Stimulated activated CD8-positive, alpha-beta memory T cell treated with anti-CD3 and anti-CD28 coated beads, Interleukin-7, amount 100 ng/mL, for 1 hour (primary cell): ENCODE measurements around the gene NAPB.

ENCODE experiments used
- DNase-seq, 2 donors: peaks; one replicate each; pipeline ENCODE4 v3.0.0-alpha.2; 2020; ENCODE audit warnings: low read depth in 2 of 2

Gene NAPB

DNA sequence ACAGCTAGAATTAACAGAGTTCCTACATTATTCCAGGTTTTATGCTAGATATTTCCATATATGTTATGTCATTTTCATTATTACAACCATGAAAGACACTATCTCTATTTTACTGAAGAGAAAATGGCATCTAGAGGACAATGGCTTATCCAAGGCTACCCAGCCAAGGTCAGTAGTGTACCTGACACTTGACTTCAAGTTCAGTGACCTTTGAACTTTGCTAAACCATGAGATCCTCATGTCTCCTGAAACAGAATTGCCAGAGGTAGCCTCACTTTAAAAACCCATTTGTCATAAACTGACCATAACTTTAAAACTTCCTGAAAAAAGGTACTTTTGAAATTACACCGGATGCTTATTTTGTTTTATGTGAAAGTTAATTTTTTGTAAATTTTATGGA, 14.4 kb downstream of the NAPB start:
- no peak for DNase-seq

DNA sequence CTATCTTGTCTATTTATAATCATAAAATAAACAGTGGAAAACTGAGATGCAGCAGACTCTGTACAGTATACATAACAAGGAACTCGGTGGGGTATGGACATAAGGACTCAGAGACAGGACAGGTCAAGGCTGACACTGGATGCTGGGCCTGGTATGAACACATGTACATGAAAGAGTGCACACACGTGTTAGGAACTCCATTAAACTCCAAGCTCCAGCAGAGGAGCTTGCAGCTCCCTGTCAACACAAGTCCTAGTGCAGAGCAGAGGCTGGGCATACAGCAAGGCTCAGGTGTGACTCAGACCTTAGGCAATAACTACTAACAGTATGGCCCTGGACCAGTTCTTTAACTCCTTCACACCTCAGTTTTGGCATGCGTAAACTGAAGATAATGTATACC, 17.1 kb downstream of the NAPB start:
- no peak for DNase-seq

DNA sequence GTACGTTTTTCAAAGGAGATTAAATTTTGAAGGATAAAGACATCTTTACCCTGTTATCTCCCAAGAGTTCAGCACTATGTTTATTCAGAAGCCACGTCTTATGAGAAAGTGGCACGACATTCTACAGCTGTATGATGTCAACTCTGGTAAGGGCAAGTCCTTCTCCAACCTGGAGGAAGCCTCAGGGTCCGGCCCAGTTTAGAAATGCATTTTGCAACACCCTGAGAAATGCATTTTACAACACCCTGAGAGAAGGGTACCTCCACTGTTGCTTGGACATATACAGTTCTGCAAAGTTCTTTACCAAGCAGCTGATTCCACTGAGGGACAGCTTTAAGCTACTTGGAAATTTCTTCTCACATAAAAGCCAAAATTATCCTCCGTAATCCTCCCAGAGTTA, 17.5 kb downstream of the NAPB start:
- no peak for DNase-seq

GRCh38 chr20:23401051-23401450, 20.2 kb downstream of the NAPB start:
- DNase-seq, result no peak

DNA sequence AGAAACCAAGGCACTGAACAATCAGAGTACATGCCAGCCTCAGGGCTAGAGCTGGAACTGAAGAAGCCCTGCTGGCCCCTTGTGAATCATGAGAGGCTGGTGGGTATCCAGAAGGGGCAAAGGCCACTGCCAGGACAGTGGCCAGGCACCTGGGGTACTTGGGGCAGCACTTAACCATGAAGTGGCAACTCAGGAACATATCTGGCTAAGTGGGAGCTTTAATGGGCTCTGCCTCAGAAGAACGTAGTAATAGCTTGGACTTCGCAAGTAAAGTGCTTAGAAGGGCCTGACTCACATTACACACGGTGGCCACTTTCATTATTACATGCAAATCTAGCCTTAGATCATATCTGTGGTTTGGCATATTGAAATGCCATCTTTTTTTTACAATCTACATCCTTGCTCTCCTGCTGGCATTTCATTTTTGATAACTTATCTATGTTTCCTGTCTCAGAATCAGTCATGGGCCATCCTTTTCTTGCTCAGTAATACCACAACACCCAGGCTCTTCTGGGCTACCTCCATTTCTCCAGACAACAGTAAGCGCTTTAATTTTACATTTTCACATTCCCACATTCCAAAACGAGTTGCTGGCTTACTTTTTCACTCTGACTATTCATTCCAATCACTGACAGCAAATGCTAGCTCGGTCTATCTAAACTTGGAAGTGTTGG, 21.6 kb downstream of the NAPB start:
- DNase-seq, result no peak

- no peak for DNase-seq
Observed at GRCh38 chr20:23397961-23398360, 23.3 kb downstream of the NAPB start.

DNA sequence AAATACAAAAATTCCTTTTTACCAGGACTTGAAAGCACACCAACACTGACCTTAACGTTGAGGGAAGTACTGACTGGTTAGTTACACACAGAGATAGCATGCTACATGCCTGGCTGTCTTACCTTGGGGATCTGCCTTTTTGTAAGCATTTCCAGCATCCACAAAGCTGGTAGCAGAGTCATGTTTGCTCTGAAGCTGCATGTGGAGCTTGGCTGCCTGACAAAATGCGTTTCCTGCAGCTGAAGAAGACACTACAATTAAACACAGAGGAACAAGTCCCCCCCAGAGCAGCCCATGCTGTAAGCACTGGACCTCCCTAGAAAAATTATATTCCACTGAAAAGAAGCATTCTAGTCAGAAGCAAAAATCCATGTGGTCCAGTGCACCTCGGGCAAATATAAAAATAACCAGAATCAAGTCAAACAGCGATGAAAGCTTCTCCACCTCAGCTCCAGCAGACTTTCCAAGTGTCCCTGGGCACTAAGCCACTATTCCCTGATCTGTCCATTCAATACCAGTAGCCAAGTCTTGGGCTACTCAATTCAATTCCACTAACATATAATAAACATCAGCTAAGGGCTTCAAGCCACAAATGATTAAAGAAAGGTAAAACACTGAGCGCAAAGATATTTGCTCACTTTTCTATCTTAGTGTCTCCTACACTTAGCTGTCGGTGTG, 24.2 kb downstream of the NAPB start:
- DNase-seq, result no peak

DNA sequence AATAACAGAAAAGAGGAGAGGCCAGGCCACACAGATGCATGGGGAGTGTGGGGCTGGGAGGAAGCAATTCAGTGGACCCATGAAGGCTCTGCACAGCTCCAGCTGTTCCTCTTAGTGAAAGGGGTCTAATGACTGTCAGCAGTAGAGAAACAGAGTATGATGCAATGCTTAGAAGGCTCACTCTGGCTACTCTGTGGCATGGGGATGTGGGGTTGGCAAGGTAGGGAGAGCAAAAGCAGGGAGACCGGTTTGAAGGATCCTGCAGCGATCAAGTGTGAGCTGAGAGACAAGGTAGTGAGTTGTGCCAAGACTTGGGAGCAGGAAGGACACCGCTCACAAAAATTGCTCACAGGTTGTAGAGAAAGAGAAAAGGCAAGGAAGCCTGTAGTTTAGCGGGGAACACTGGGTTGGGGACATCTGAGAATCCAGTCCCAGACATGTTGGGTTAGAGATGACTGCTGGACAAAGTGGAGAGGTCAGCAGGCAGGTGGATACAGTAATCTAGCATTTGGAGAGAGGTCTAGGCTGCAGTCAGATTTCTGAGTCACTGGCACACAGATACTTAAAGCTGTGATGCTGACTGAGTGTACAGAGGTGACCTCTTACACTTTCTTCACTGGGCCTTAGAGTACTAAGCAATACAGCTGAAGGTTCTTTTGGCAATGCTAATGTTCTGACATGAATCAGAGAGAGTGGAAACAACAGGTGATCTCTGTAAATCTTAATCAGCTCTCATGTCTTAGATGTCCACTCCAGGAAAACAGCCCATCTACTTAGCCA, 27.1 kb downstream of the NAPB start:
- DNase-seq, result no peak

- DNase-seq, result no peak
Observed at GRCh38 chr20:23391707-23392310, 29.5 kb downstream of the NAPB start.

GRCh38 chr20:23390091-23390774, 31.1 kb downstream of the NAPB start:
- DNase-seq, result no peak

- DNase-seq, result no peak
Observed at GRCh38 chr20:23387118-23387443, 34.2 kb downstream of the NAPB start.

- DNase-seq, result no peak
Observed at GRCh38 chr20:23386304-23387117, 34.8 kb downstream of the NAPB start.

GRCh38 chr20:23381876-23382275, 39.4 kb downstream of the NAPB start:
- DNase-seq, result no peak

DNA sequence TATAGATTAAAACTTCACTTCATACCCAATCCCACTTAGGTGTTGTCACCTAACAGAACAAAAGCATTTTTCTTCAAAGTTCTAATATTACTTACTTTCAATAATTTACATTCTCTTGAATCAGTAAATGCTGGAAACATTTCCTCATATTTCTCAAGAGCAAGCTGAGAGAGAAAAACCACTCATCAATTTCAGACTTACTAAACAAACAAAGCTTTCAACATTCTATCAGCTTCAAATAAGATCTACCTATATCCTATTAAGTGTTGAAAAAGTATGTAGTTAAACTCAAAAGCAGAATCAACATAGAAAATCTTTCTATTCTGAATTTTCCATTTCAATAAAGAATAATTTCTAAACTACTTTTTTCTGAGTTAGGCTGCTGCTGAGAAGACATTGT, 41.5 kb downstream of the NAPB start:
- DNase-seq, result no peak

GRCh38 chr20:23375827-23376226, 45.5 kb downstream of the NAPB start:
- no peak for DNase-seq

DNA sequence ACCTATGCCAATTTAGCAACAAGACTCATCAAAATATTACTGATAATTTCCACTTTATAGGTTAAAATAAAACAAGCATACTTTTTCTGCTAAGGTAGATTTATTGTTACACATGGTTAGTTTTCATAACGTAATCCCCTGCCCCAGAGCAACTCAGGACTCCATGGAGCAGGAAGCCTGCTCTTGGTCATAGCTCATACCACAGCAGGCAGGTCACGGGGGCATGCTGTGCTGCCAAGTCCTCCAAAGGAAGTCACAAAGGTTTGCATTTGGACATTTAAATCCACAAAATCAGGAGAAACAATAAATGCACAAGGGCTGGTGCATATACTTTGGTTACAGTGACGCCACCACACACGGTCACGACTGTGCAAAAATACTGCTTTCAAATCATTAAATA, 46.8 kb downstream of the NAPB start:
- DNase-seq, result no peak

- DNase-seq, result no peak
Observed at GRCh38 chr20:23371496-23371895, 49.8 kb downstream of the NAPB start.

- DNase-seq, result no peak
Observed at GRCh38 chr20:23370873-23371272, 50.4 kb downstream of the NAPB start.

- no peak for DNase-seq
Observed at GRCh38 chr20:23370274-23370673, 51.0 kb downstream of the NAPB start.

DNA sequence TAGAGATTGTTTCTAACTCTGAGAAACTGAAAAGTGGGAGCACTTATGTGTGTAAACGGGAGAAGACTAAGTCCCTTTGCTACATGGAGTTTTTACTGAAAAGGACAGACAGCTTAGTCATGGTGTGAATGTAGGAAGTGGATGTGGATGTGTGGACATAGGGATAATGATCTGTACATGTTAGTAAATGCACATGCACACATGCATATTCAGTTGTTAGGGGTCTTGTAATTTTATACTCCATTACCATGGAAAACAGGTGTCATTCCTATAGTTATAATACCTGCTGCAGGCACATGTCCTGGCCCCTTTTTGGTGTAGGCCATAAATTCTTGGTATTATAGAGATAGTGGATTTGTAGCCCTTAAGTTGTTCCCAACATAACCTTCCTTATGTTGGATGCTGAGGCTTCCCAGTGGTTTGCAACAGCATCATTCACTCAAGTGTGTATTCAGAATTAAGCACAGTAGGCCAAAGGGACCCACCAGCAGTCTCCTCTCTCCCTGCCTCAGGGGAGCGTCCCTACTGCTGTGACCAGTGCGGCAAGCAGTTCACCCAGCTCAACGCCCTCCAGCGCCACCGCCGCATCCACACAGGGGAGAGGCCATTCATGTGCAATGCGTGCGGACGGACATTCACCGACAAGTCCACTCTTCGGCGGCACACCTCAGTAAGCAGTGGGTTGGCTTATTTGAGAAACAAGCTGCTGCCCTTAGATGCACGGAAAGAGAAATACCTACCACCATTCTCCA, 52.0 kb downstream of the NAPB start:
- DNase-seq, result no peak
